H54 (cell line): Measurements from ENCODE around the gene PRELID2.
"Not testable (repeated sequence)": the region's sequence is repeated elsewhere in the genome, so short reads cannot be mapped to it uniquely, and the experiment has no call there.

Source experiments
- DNase-seq: peaks from one replicate; pipeline ENCODE4 v3.0.0; 2011; ENCODE audit warnings: low spot score, mixed read lengths; ENCODE audit not compliant: insufficient read length
- FAIRE-seq: peaks from 3 replicates; lab custom pipeline; 2011; peaks lifted over from hg19 to GRCh38; lab: Jason Lieb, UNC
- POLR2A ChIP-seq: IDR thresholded peaks from 2 replicates; pipeline ENCODE4 v1.6.1; 2011; ENCODE audit warnings: low read depth, mild to moderate bottlenecking, low read length

The PRELID2 gene

DNA sequence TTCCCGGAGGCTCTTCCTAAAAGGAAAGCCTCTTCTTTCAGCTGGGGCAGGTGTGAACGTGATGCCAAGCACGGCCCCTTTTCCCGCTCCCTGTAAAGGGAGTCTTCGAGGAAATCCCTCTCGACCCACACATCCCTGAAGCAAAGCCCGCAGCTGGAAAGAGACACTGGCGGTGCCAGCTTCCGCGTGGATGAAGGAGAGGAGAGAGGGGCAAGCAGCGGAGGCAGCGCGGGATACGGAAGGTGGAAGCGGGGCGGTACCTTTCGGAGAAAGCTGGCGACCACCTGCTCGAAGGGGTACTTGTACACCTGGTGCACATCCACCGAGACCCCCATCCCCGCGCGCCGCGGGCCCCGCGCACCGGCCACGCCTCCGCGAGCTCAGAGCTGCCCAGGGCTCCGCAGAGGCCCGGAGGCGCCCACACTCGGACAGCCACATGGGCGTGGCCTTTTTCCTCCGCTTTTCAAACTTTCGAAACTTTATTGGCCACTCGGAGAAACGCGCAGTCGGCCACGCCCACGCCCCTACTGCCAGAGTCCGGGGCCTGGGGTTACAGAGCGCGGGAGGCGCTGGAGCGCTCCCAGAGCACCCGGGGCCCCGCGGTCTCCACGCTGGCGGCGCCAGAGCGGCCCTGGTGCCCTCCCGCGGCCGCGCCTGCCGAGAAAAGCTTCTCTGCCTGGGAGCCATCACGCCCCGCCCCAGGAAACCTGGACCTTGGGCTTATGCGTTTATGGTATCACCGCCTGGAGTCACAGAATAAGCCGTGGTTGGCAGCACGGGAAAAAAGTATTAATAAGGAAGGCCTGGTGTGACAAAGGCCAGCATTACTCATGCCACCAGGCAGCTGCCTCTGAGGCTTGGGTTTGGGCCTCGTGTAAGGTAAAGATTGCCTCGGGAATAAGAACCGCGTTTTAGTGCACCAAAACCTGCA is at the start of gene PRELID2:
Gene PRELID2, minus strand, starts transcription at position 426 of the 931 bp plus-strand sequence. Its CDS starts 91 bp downstream, at position 335.
- DNase-seq (peak; percentile 84), FAIRE-seq (no peak)
- peak; percentile 64; the same call in 1 of the 2 replicates for TF ChIP-seq POLR2A

DNA sequence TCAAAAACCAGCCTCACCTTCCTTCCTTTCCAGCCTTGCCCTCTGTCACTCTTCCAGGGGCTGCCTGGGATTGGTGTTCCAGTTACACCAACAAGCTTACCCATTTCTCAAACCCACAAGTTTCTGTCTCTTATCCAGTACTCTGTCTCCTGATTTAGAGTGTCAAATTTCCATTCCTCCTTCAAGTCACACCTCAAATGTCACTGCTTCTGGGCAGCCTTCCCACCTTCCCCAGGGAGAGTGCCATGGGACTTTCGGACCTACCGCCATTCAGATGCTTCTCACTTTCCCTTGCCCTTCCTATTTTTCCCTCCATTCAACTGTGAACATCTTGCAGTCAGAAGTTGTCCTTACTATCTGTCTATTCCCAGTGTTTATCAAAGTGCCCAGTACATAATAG is 39.6 kb upstream of the PRELID2 start:
- DNase-seq, result no peak
- FAIRE-seq, result no peak
- no peak for TF ChIP-seq POLR2A

DNA sequence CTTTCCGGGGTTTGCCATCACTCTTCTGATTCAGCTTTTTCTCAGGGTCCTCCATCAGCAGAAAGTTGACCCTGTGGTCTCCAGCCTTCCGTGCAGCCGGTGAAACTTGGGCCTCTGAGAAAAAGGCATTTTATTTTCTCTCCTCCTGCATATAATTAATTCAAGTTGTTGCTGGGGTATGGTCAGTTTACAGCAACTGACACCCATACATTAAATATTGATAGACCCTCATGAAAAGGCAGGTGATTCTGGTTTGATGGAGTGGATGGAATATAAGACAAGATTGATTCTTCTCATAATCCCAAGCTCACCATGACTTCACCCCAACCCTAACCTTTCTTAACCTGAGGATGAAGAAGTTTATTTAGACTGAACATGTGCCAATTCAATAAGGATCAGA is 37.8 kb upstream of the PRELID2 start, which contains the start of gene GRXCR2:
Gene GRXCR2, minus strand, starts transcription at position 101 of the 400 bp plus-strand sequence. Its CDS starts 46 bp downstream, at position 55.
- no peak for FAIRE-seq
- no peak for DNase-seq
- TF ChIP-seq POLR2A, result no peak

DNA sequence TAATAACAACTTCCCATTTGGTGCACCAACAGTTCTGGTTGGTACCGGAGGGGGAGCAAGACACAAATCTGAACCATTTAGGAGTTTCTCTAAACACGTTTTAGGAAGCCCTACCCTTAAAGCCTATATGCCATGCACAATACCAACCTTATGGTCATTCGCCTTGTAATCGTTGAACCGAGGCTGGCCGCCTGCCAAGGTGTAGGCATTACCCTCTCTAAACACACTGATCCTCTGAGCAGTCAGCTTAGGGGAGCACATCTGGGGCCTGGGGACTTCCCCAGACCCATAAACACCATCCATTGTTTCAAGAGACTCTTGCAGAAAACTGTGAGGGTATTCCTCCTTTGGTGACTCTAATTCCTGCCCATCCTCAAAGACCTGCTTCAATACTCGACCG is 37.3 kb upstream of the PRELID2 start:
- FAIRE-seq (no peak), DNase-seq (no peak)
- no peak for TF ChIP-seq POLR2A

DNA sequence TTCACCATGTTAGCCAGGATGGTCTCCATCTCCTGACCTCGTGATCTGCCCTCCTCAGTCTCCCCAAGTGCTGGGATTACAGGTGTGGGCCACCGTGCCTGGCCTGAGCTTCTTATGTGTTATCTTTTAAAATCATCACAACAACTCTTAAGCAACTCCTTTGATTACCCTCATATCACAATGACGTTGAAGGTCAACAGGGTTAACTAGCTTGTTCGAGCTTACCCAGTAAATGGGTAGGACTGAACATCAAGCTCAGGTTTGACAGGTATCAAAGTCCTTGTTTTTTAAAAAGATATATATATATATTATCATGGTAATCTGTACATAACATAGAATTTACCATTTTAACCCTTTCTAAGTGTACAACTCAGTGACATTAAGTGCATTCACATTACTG is 34.6 kb upstream of the PRELID2 start:
- no peak for TF ChIP-seq POLR2A
- no peak for FAIRE-seq
- no peak for DNase-seq

DNA sequence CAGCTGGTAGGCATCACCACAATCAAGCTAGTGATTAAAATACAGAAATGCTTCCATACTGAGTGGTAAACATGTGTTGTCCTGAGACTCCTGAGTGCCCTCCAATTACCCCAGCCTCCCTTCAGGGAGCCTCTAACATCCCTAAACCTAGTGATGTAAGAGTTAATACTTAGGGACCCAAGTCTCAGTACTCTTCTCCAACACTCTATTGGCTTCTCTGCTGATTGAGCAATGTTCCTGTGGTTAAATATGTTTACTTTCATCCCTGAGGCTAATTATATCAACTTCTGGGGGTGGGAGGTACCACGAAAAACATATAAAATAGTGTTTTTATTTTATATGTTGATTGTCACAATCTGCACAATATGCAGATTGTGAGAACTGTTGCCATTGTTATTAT is 32.7 kb upstream of the PRELID2 start:
- no peak for TF ChIP-seq POLR2A
- FAIRE-seq, result no peak
- DNase-seq, result no peak

GRCh38 chr5:145864432-145864831 is 29.3 kb upstream of the PRELID2 start:
- not testable (repeated sequence) for DNase-seq, FAIRE-seq

DNA sequence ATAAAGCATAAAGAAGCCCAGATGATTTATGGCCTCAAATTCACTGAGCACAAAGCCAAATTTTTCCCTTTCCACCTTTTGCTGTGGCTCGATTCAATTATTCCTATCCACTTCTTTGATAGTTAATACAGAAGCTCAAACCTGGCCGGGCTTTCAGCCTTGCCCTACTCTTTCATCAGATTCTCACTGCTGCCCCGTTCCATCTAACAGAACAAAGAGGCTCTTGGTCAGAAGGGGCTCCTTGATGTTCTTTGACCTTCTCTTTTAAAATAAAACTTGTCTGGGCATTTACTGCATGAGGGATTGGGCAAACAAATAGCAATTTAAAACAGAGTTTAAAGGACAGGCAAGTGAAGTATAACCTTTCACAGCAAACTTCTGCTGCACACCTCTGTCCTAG is 27.9 kb upstream of the PRELID2 start:
- DNase-seq, result no peak
- TF ChIP-seq POLR2A, result no peak
- no peak for FAIRE-seq

- no peak for FAIRE-seq
Measured at GRCh38 chr5:145859897-145860296, 24.8 kb upstream of the PRELID2 start.

DNA sequence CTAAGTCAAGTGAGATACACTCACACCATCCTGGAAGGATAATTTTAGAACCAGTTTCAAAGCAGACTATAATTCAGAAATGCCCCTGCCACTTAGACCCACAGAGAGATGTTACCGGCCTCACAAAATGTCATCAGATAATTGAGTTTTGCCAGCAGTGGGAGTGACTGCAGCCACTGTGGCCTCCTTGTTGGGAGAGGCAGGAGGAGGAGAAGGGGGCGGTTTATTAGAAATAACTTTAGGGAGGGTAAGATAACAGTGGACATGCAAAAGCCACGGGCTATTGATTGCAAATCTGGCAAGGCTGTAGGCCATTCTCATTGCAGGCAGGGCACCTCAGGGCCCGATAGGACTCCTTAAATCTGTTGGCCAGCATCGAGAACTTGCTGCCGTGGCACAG is 24.3 kb upstream of the PRELID2 start:
- DNase-seq (no peak), FAIRE-seq (no peak)

More at GRCh38 chr5:145859897-145860296, 24.8 kb upstream of the PRELID2 start:
- DNase-seq, result no peak
- no peak for TF ChIP-seq POLR2A

DNA sequence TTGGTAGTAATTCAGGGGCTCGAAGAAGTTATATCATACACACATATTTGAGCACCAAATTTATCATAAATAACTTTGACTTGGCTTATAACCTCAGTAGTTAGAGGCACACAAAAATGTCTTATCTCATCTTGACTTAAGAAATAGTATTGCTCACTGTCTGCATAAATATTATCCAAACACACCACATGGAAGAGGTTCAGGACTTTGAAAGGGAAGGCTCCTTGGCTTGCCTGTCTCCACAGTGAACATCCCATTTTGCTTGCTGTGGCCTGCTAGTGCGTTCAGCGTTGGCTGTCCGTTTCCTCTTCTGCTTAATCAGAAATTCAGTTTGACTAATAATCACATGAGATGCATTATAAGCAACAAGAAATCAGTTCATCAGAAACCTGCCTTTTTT is 23.8 kb upstream of the PRELID2 start:
- DNase-seq (no peak), FAIRE-seq (no peak)
- no peak for TF ChIP-seq POLR2A

More for the DNA sequence above, 24.3 kb upstream of the PRELID2 start:
- TF ChIP-seq POLR2A, result no peak

DNA sequence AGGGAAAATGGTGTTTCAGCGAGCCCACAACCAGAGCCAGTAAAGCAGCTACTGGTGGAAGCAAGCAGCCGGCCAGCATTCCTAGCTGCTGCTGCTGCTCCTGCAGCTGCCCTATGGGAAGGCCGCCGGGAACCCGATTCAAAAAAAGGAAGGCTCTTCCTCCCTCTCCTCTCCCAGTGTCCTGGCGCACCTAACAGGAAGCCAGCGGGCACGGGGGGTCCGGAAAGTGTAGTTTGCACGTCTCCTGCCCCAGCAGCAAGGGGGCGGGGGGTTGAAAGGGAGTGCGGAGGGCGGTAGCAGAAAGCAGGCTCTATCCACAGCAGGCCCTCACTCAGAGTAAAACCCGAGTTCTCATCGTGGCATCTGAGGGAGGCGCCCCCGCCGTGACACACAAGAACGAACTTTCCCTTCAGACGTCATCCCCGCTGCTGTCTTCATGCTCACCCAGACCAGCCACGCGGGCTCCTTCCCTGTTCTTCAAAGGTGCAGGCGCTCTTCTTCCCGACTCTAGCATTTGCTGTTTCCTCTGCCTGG is 21.2 kb upstream of the PRELID2 start:
- TF ChIP-seq POLR2A, result peak; percentile 30; the same call in 1 of the 2 replicates
- DNase-seq, result peak; percentile 11

DNA sequence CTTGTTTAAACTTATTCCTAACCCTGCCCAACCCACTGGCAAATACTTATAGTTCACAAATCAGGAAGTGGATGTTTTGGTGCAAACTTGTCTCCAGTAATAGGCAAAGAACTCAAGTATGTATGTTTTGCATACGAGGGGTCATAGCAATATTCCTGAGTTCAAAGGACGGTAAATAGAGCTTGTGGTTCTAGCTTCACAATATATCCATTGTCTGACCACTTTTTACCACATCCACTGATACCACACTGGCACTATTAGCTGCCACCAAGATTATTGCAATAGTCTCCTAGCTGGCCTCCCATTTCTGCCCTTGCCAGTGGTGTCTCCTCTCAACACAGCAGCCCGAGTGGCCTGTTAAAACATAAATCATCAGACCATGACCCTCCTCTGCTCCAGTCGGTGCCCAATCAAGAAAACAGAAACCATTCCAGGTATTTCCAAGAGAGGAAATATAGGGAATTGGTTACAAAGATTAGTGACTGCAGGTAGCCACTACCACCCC is 20.7 kb upstream of the PRELID2 start:
- no peak for TF ChIP-seq POLR2A
- no peak for FAIRE-seq
- DNase-seq, result peak; percentile 7

More for the DNA sequence above, 21.2 kb upstream of the PRELID2 start:
- no peak for FAIRE-seq

GRCh38 chr5:145854651-145855258 is 19.6 kb upstream of the PRELID2 start:
- no peak for TF ChIP-seq POLR2A
- FAIRE-seq (peak; percentile 96), DNase-seq (peak; percentile 30)
